ENCODE data around the gene TMEM266. TPM values are rescaled to one million over a fixed set of nuclear protein-coding genes. Genes with fewer than 3 reads are reported as not detected.

TMEM266 gene
- total RNA-seq, 1 experiment from 2014 or later, result not detected

DNA sequence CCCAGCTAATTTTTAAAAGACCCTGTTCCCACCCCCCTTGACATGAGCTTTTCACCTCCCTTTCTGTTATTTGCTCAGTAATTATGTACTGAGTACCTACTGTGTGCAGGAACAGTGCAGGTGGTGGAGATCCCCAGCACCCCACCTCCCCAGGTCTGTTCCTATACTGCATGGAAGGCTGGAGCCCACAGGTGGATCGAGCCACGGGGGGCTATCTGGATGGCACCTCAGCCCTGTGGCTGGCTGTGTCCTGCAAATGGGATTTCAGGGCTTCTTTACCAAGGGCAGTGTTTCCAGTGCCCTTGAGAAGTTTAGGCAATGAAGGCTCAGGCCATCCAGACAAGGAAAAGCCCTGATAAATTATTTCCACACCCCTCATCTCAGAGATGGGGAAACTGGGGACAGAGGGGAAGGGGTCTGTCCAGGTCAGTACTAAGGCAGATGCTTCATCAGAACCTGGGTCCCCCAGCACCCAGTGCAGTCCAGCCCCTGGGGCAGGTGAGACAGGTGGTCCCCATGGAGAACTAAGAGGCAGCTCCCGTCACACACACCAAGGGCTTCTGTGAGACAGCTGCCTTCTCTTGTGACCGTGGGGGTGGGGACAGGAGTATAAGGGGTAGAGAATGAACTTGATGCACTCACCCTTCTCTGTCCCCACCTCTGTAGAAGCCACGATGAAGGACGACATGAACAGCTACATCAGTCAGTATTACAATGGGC, 141.9 kb downstream of the TMEM266 start:
- DNase-seq (ENCODE audit: low read depth), result no peak

GRCh38 chr15:76203346-76204108, 143.7 kb downstream of the TMEM266 start:
- DNase-seq (ENCODE audit: low read depth), result no peak

GRCh38 chr15:76204109-76204845, 144.5 kb downstream of the TMEM266 start:
- no peak for DNase-seq (ENCODE audit: low read depth)

- DNase-seq (ENCODE audit: low read depth), result no peak
Measured at GRCh38 chr15:76204916-76205460, 145.2 kb downstream of the TMEM266 start.

DNA sequence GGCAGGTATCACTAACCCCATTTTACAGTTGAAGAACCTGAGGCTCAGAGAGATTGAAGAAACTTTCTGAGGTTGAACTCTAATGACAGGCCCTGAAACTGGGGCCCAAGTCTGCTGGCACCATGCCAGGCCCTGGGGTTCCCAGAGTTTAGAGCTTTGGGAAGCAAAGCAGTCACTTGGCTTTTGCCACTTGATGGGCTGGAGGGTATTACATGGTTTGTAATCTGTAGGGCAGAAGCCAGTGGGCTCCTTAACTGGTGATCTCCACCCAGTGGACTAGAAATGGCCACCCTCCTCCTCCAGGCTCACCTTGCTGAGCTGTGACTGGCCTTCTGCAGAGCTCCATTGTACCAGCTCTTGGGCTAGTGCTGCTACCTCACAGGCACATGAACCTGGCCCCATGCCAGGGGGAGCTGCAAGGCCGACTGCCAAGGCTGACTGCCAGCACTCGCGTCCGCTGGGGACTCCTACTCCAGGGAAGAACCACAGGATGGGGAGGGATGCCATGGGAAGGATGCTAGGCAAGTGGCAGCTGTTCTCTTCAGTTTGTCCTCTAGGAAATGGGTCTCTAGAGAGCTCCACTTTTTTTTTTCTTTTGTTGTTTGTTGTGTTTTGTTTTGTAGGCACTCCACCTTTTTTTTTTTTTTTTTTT, 146.7 kb downstream of the TMEM266 start:
- peak; percentile 86 for DNase-seq (ENCODE audit: low read depth)

GRCh38 chr15:76208084-76208785, 148.4 kb downstream of the TMEM266 start:
- DNase-seq (ENCODE audit: low read depth), result no peak

DNA sequence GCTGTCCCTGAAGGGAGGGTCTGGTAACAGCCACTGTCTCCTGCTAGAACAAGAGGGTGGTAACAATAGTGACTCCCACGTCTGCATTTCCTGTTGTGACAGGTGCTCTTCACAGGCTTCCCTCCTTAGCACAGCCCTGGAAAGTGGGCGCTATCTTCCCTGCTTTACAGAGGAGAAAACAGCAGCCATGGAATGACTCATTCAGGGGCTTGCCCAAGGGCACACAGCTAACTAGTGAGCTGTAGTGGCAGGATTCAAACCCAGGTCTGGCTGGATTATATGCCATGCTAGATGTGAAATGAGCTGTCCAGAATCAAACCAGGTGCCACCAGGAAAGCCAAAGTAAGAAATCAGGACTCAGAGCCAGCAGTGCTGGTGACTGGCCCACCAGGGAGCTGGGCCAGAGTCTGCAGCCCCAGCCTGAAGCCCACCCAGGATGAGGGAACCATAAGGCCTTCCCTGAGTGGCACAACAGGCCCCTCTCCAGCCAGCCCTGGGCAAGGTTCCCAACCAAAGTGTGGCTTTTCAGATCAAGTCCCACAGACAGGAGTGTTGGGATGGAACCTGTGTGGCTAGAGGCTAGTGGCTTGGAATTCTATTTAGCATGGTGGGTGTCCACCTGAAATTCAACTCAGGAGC, 149.1 kb downstream of the TMEM266 start:
- no peak for DNase-seq (ENCODE audit: low read depth)

DNA sequence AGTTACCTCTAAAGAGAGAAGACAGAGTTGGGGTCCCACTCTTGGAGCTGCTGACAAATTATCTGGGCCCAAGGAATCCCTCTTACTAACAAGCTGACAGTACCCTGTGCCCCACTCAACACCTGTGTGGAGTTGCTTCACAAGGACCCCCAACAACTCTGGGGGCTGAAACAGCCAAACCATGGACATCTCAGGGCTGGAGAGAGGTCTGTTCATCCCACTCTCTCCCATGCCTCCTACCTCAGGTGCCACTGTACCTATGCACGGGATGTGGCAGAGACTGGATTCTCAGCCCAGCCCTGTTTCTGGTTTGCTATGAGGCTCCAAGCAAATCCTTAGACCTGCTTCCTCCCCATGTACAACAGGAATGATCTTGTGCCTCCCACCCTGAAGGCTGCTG, 149.7 kb downstream of the TMEM266 start:
- no peak for DNase-seq (ENCODE audit: low read depth)

DNA sequence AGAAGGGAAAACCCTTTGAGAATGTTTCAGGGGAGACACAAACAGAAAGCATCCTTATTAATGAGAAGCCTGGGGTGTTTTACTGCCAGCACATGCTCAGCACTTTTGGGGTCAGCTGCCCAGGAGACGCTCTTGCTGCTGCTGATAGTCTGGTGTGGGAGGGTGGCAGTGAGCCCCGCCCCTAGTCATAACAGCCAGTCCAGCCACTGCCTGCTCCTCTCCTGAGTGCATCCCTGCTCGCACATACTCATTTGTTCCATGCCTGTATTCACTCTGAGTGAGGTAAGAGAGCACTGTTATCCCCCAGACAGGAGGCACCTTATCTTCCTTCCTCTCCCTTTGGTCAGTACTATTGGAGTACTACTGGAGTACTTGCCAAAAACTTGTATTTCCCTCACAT, 150.2 kb downstream of the TMEM266 start:
- DNase-seq (ENCODE audit: low read depth), result no peak

DNA sequence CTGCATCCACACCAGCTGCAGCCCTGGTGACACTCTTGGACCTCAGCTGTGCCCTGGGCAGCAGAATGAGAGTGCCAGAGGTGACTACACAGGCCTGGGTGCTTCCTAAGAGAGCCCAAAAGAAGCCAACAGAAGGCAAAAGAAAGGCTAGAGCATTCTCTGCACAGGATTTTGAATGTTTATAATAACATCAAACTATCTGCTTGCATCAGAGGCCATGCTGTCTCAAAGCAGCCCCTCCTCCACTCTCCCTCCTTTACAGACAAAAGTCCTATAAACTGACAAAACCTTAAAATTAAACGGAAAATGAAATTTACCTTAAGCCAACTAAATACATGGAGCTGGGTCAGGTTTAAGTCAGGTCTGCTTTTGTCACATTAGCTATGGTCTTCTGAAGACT, 155.8 kb downstream of the TMEM266 start:
- DNase-seq (ENCODE audit: low read depth), result no peak

- DNase-seq (ENCODE audit: low read depth), result peak; percentile 85
Measured at GRCh38 chr15:76217029-76217881, 157.5 kb downstream of the TMEM266 start.

GRCh38 chr15:76217882-76218217, 158.1 kb downstream of the TMEM266 start:
- DNase-seq (ENCODE audit: low read depth), result no peak

DNA sequence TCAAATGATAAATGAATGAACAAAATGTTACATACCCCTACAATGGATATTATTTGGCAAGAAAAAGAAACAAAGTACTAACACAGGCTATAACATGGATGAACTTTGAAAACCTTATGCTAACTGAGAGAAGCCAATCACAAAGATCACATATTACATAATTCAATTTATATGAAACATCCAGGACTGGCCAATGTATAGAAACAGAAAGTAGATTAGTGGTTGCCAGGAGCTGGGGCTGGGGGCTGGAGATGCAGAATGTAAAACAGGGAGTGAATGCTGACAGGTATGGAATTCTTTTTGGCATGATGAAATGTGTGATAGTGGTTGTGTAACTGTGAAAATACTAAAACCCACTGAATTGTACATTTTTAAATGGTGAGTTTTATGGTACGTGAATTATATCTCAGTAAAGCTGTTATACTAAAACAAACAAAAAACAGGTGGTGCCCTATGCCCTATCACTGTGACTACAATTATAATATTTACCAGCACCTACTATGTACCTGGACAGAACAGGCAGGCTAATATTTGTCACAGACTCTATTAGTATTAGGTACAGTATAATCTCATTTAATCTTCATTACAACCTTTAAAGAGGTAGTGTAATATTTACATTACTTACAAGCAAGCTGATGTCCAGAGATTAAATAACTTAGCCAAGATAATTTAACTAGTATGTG, 161.4 kb downstream of the TMEM266 start:
- DNase-seq (ENCODE audit: low read depth), result no peak

DNA sequence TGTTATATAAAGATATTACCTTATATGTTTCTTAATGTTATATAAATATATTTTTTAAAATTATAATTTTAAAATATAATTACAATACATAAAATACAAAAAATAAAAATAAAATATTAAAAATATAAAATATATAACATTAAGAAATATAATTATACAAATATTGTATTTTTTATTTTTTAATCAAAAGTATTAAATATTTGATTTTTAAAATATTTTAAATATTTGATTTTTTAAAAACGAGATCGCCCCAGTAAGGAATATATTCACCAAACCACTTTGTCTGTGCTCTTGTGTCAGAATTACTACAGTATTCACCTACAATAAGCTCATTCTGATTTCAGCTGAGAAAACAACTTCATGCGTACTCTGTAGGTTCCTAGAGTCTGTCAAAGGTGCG, 162.4 kb downstream of the TMEM266 start:
- no peak for DNase-seq (ENCODE audit: low read depth)

- no peak for DNase-seq (ENCODE audit: low read depth)
Measured at GRCh38 chr15:76223521-76223920, 163.7 kb downstream of the TMEM266 start.

GRCh38 chr15:76229266-76229665, 169.5 kb downstream of the TMEM266 start:
- no peak for DNase-seq (ENCODE audit: low read depth)

DNA sequence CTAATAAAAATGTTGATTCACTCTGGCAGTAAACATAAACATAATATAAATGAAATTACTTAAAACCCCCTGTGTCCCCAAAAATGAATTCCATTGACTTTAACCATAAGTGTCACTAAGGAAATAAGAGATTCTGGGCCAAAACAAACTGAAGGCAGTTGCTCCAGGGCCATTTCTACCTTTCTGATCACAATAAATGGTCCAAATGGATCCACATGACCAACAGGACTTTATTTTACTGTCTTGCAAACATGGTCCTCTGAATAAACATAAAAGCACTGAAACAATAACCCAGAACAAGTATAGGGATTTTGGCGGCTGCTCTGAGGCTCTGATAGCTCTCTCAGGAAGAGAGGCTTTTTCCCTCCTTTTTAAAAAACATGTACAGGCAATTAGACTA, 174.1 kb downstream of the TMEM266 start:
- no peak for DNase-seq (ENCODE audit: low read depth)

DNA sequence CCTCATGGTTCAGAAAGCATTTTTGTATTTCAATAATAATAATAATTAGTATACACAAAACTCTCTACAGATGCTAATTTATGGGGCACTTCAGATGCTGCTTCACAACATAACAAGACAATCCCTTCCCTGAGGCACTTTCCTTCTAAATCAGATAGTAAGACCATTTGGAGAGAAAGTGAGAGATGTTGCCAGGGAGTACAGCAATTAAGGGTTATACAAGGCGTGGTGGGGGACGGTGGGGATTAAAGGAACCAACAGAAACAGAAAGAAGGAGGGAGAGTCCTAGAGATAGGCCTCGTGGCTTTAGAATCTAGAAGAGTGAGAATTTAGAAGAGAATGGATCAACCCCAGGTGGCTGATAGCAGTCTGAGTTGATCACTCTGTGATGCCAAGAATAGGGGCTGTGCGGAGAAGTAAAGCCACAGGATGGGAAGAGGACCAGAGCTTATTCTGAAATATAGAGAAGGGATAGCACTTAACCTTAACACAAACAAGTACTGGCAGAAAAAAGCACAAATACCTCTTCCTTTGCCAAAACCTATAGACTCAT, 174.6 kb downstream of the TMEM266 start:
- DNase-seq (ENCODE audit: low read depth), result no peak

Data from Daoy (cell line).